ENCODE data around the gene NTHL1. TPM values are rescaled to one million over a fixed set of nuclear protein-coding genes. Genes with fewer than 3 reads are reported as not detected.

The NTHL1 gene
- total RNA-seq, 1 donor from 2014 or later, result 57.7 TPM

DNA sequence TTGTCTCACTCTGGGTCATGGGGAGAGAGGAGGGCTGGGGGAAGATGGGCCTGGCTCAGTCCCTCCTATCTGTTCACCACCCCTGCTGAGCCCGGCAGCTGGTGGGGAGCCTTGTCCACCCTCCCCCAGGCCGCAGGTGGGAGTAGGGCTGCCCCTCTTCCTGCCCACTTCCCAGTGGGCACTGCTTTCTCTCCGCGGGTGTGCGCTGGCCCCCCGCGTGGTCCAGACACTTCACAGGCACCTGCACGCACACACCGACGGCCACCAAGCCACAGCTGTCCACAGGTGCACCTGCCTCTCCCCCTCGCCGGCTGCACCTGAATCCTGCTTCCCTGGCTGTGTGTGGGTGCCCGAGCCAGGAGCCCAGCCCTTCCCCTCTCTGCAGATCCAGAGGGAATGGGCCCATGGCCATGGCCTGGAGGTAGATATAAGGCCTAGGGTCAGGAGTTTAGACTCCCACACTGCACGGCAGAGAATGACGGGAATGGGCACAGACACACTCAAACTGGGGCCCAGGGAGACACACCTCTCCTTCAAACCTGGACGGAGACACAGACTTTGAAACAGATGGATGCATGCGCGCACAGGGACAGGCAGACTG lies 18.9 kb downstream of the NTHL1 start:
- Mint-ChIP-seq H3K4me3 (no peak overlapping the region), H3K4me1 (no peaks in the 10 kb centered on the region), H3K9me3 (no peaks in the 10 kb centered on the region), H3K36me3 (ENCODE audit: low read depth) (no peaks in the 10 kb centered on the region), H3K27me3 (peaks cover 28% of the 10 kb centered on the region), H3K27ac (no peak overlapping the region)
- intact Hi-C loops (cut with micrococcal nuclease), result no loop called here
- no peak for DNase-seq

DNA sequence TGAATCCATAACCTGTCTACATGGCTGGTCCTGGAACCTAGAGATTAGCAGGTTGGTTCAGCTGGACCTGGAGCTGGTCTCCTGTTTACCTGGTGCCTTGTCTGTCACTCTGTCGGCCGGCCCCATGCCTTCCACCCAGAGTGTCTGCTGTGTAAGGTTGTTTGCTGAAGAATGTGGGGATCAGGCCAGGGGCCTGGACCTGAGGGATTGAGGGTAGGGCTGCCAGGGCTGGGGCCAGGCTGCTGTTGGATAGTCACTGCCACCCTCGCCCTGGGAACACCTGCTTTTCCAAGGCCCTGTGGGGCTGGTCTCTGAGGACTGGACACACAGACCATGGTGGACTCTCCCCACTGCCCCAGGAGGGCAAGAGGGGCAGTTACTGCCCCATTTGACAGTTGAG lies 19.5 kb downstream of the NTHL1 start:
- no peak overlapping the region for H3K27ac Mint-ChIP-seq
- DNase-seq, result no peak
- H3K4me3 Mint-ChIP-seq, result no peak overlapping the region
- H3K27me3 Mint-ChIP-seq, result peaks cover 28% of the 10 kb centered on the region
- no peaks in the 10 kb centered on the region for H3K9me3 Mint-ChIP-seq
- H3K4me1 Mint-ChIP-seq, result peaks cover 2% of the 10 kb centered on the region
- intact Hi-C loops (cut with micrococcal nuclease), result no loop called here
- H3K36me3 Mint-ChIP-seq (ENCODE audit: low read depth), result no peaks in the 10 kb centered on the region

- intact Hi-C loops (cut with micrococcal nuclease), result no loop called here
- peak overlapping the region; percentile 61 for H3K4me3 Mint-ChIP-seq
- DNase-seq, result peak; percentile 68
- no peak overlapping the region for H3K27ac Mint-ChIP-seq
- H3K27me3 Mint-ChIP-seq, result peaks cover 35% of the 10 kb centered on the region
- no peaks in the 10 kb centered on the region for H3K9me3 Mint-ChIP-seq
- peaks cover 7% of the 10 kb centered on the region for H3K4me1 Mint-ChIP-seq
- H3K36me3 Mint-ChIP-seq (ENCODE audit: low read depth), result no peaks in the 10 kb centered on the region
Observed at GRCh38 chr16:2027024-2028010, 20.3 kb downstream of the NTHL1 start.

DNA sequence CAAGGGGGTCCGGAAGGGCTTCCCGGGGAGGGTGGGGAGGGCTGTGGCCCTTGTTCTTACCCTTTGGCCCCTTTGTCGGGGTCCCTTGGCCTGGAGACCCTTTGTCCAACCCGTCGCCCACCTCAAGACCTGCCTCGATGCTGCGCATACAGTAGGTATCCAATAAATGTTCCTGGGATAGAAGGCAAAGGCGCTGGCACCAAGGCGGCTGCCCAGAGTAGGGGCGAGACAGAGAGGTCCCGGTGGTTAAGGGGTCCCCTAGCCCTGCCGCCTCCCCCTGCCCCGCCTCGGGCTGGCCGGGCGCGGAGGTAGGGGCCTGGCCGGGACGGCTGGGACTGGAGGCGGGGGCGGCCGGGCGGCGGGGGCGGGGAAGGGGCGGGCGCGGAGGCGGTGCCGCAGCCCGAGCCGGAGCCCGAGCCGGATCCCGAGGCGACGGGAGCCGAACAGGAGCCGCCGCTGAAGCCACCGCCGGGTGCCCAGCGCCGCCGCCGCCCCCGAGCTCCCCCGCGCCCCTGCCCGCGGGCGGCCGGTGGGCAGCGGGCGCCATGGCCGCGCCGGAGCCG lies 21.1 kb downstream of the NTHL1 start, which contains the start of gene NHERF2:
TSS of gene NHERF2 (plus strand) at position 442 of the 563 bp plus-strand sequence. CDS start at position 546, 104 bp downstream.
- H3K9me3 Mint-ChIP-seq, result no peaks in the 10 kb centered on the region
- intact Hi-C loops (cut with micrococcal nuclease), result no loop called here
- DNase-seq, result peak; percentile 79

GRCh38 chr16:2025878-2026460 lies 21.7 kb downstream of the NTHL1 start:
- DNase-seq, result no peak
- Mint-ChIP-seq H3K9me3 (no peaks in the 10 kb centered on the region), H3K27me3 (peaks cover 44% of the 10 kb centered on the region), H3K27ac (no peak overlapping the region), H3K4me3 (peak overlapping the region; percentile 68), H3K4me1 (peaks cover 9% of the 10 kb centered on the region), H3K36me3 (ENCODE audit: low read depth) (no peaks in the 10 kb centered on the region)
- intact Hi-C loops (cut with micrococcal nuclease), result no loop called here

More for the DNA sequence above, 21.1 kb downstream of the NTHL1 start, which contains the start of gene NHERF2:
- peak within 1 kb of the TSS; percentile 68 for H3K4me3 Mint-ChIP-seq
- H3K36me3 Mint-ChIP-seq (ENCODE audit: low read depth), result no peaks in the 10 kb centered on the region
- H3K27me3 Mint-ChIP-seq, result peaks cover 41% of the 10 kb centered on the region
- peaks cover 8% of the 10 kb centered on the region for H3K4me1 Mint-ChIP-seq
- H3K27ac Mint-ChIP-seq, result no peak within 1 kb of the TSS

DNA sequence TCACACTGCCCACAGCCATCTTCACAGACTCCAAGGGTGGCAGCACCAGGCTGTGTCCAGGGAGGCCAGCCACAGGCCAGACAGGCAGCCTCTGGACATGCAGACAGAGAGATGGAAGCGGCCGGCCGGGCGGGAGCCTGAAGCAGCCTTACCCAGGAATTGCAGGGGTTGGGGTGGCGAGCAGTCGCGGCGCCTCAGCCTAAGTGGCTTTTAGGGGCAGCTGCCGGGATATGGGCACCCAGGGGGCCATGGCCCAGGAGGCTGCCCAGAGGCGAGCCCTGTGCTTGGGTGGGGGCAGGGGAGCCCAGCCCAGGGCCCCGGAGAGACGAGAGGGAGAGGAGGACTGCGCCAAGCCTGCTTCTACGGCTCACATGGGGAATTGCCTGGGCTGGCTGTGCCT lies 22.4 kb downstream of the NTHL1 start:
- Mint-ChIP-seq H3K36me3 (ENCODE audit: low read depth) (no peaks in the 10 kb centered on the region), H3K9me3 (no peaks in the 10 kb centered on the region), H3K4me3 (no peak overlapping the region), H3K27me3 (peaks cover 49% of the 10 kb centered on the region), H3K4me1 (peaks cover 12% of the 10 kb centered on the region), H3K27ac (no peak overlapping the region)
- intact Hi-C loops (cut with micrococcal nuclease), result no loop called here
- DNase-seq, result no peak

DNA sequence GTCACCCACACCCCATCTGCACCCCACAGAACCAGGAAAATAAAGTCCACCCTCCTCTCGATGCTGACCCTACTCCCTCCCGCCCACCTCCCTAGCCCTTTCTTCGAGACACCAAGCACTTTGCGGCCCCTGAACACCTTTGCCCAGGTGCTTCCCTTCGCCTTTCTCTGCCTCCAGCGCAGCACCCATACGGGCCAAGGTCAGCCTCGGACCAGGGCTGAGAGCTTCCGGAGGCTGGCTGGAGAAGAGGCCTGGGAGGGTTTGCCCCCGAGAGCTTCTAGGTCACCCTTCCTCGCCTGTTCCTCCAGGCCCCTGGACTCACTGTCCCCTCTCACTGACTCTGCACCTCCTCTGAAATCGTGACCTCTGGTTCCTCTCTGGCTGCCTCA lies 23.6 kb downstream of the NTHL1 start:
- intact Hi-C loops (cut with micrococcal nuclease), result no loop called here
- Mint-ChIP-seq H3K4me1 (peaks cover 12% of the 10 kb centered on the region), H3K9me3 (no peaks in the 10 kb centered on the region), H3K27me3 (peaks cover 50% of the 10 kb centered on the region), H3K4me3 (no peak overlapping the region), H3K36me3 (ENCODE audit: low read depth) (no peaks in the 10 kb centered on the region), H3K27ac (no peak overlapping the region)
- DNase-seq, result no peak

- H3K27ac Mint-ChIP-seq, result peak overlapping the region; percentile 48
- no peaks in the 10 kb centered on the region for H3K9me3 Mint-ChIP-seq
- H3K27me3 Mint-ChIP-seq, result peaks cover 49% of the 10 kb centered on the region
- peak overlapping the region; percentile 85 for H3K4me3 Mint-ChIP-seq
- intact Hi-C loops (cut with micrococcal nuclease), result loop anchor here (1.0 kb wide), 2 partner anchors 24 to 117 kb away; partner anchors contain the start of genes NTHL1 and TSC2
- H3K36me3 Mint-ChIP-seq (ENCODE audit: low read depth), result no peaks in the 10 kb centered on the region
- H3K4me1 Mint-ChIP-seq, result peaks cover 12% of the 10 kb centered on the region
- peak; percentile 99 for DNase-seq
Observed at GRCh38 chr16:2023092-2024031, 24.3 kb downstream of the NTHL1 start.

- peak overlapping the region; percentile 47 for H3K27ac Mint-ChIP-seq
- intact Hi-C loops (cut with micrococcal nuclease), result loop anchor here (1.0 kb wide), 2 partner anchors 25 to 118 kb away; partner anchors contain the start of genes NTHL1 and TSC2
- H3K27me3 Mint-ChIP-seq, result peaks cover 45% of the 10 kb centered on the region
- no peaks in the 10 kb centered on the region for H3K9me3 Mint-ChIP-seq
- peak overlapping the region; percentile 85 for H3K4me3 Mint-ChIP-seq
- no peaks in the 10 kb centered on the region for H3K36me3 Mint-ChIP-seq (ENCODE audit: low read depth)
- peaks cover 12% of the 10 kb centered on the region for H3K4me1 Mint-ChIP-seq
- no peak for DNase-seq
Observed at GRCh38 chr16:2022723-2023091, 24.9 kb downstream of the NTHL1 start.

DNA sequence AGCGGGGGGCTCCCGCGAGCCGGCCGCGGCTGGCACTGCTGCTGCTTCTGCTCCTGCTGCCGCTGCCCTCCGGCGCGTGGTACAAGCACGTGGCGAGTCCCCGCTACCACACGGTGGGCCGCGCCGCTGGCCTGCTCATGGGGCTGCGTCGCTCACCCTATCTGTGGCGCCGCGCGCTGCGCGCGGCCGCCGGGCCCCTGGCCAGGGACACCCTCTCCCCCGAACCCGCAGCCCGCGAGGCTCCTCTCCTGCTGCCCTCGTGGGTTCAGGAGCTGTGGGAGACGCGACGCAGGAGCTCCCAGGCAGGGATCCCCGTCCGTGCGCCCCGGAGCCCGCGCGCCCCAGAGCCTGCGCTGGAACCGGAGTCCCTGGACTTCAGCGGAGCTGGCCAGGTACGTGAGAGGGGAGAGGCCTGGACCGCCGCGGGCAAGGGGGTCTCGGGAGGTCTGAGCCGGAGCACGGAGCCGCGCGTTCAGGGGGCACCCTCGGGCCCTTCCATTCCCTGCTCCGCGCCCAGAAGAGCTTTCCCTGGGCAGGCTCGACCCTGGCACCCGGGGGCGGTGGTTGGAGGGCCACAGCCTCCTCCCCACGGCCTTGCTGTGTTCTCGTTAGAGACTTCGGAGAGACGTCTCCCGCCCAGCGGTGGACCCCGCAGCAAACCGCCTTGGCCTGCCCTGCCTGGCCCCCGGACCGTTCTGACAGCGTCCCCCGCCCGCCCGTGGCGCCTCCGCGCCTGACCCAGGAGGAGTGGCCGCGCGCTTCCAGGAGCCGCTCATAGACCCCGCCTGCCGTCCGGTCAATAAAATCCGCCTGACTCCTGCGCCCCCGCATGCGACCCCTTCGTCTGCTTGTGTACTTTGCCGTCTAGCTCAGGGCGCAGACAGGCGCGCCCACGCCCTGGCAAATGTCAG lies 27.5 kb downstream of the NTHL1 start:
- DNase-seq, result no peak
- H3K9me3 Mint-ChIP-seq, result no peaks in the 10 kb centered on the region
- H3K36me3 Mint-ChIP-seq (ENCODE audit: low read depth), result no peaks in the 10 kb centered on the region
- peaks cover 12% of the 10 kb centered on the region for H3K4me1 Mint-ChIP-seq
- H3K4me3 Mint-ChIP-seq, result peak overlapping the region; percentile 62
- no peak overlapping the region for H3K27ac Mint-ChIP-seq
- intact Hi-C loops (cut with micrococcal nuclease), result no loop called here
- H3K27me3 Mint-ChIP-seq, result peaks cover 33% of the 10 kb centered on the region

DNA sequence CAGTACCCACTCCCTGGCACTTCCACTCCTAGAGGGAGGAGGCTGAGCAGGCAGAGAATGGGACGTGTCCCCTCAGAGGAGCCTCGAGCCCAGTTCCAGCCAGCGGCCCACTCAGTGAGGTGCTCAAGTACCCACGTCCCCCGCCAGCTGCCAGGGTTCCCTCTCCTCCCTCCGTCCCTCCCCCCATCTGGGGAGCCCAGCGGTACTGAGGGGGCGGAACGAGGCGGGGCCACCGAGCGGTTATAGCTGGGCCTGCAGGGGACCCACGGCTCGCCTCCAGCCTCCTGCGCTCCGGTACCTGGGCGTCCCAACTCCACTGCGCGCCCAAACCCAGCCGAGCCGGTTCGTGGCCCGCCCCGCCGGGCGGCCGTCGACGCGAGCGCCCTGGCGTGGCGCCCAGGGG lies 28.1 kb downstream of the NTHL1 start, which contains the start of gene NPW:
TSS of gene NPW (plus strand) at position 268 of the 403 bp plus-strand sequence.
- peak; percentile 74 for DNase-seq

DNA sequence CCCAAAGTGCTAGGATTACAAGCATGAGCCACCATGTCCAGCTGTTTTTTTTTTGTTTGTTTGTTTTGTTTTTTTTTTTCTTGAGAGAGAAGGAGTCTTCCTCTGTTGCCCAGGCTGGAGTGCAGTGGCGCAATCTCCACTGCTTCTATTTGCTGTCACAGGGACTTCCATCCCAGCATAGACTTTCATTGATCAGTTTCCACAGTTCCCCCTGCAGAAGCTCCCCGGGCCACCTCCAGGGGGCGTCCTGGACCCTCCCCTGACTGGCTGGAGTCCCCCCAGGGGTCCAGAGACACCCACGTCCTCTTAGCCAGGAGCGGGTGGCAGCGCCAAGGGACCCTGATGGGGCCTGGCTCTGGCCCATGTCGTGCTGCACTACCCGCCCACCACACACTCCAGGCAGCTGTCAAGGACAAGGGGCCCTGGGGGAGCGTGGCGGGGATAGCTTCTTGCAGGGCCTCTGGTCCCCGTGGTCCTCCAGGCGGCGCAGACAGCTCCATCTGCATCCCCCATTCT lies 31.2 kb downstream of the NTHL1 start:
- intact Hi-C loops (cut with micrococcal nuclease), result no loop called here
- peak; percentile 73 for DNase-seq
- Mint-ChIP-seq H3K4me1 (peaks cover 3% of the 10 kb centered on the region), H3K9me3 (no peaks in the 10 kb centered on the region), H3K36me3 (ENCODE audit: low read depth) (no peaks in the 10 kb centered on the region), H3K4me3 (no peak overlapping the region), H3K27me3 (peaks cover 17% of the 10 kb centered on the region), H3K27ac (no peak overlapping the region)

More for the DNA sequence above, 28.1 kb downstream of the NTHL1 start, which contains the start of gene NPW:
- H3K4me1 Mint-ChIP-seq, result peaks cover 12% of the 10 kb centered on the region
- H3K27me3 Mint-ChIP-seq, result peaks cover 31% of the 10 kb centered on the region
- intact Hi-C loops (cut with micrococcal nuclease), result no loop called here
- no peaks in the 10 kb centered on the region for H3K9me3 Mint-ChIP-seq
- no peak within 1 kb of the TSS for H3K27ac Mint-ChIP-seq
- H3K4me3 Mint-ChIP-seq, result peak within 1 kb of the TSS; percentile 62
- no peaks in the 10 kb centered on the region for H3K36me3 Mint-ChIP-seq (ENCODE audit: low read depth)

Data from activated CD4-positive, alpha-beta T cell treated with anti-CD3 and anti-CD28 coated beads, Interleukin-2, amount 10 ng/mL, durations not matched to agents 24 days and 14 days (primary cell).